Measurements from ENCODE around the gene ARHGEF11. TPM values are rescaled to one million over a fixed set of nuclear protein-coding genes. Genes with fewer than 3 reads are reported as not detected.
A peak's percentile ranks its signal among the peaks of the same experiment; 100 is the strongest.

ARHGEF11 gene, protein sequence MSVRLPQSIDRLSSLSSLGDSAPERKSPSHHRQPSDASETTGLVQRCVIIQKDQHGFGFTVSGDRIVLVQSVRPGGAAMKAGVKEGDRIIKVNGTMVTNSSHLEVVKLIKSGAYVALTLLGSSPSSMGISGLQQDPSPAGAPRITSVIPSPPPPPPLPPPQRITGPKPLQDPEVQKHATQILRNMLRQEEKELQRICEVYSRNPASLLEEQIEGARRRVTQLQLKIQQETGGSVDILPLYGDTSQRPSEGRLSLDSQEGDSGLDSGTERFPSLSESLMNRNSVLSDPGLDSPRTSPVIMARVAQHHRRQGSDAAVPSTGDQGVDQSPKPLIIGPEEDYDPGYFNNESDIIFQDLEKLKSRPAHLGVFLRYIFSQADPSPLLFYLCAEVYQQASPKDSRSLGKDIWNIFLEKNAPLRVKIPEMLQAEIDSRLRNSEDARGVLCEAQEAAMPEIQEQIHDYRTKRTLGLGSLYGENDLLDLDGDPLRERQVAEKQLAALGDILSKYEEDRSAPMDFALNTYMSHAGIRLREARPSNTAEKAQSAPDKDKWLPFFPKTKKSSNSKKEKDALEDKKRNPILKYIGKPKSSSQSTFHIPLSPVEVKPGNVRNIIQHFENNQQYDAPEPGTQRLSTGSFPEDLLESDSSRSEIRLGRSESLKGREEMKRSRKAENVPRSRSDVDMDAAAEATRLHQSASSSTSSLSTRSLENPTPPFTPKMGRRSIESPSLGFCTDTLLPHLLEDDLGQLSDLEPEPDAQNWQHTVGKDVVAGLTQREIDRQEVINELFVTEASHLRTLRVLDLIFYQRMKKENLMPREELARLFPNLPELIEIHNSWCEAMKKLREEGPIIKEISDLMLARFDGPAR (N-terminal part only)
- 12.4 TPM for polyA plus RNA-seq (2013, experiment 1 of 2)
- 12.3 TPM for polyA plus RNA-seq (2013, experiment 2 of 2)

GRCh38 chr1:157045250-157046218 lies at the start of gene ARHGEF11:
Gene ARHGEF11 (minus strand): TSS chr1:157045742. CDS start chr1:157044330, 1,412 bp downstream.
- Histone ChIP-seq H3K9ac (ENCODE audit: low read length) (peak within 1 kb of the TSS; percentile 100), H3K9me3 (ENCODE audit: control insufficient read depth, low read length) (no peaks in the 10 kb centered on the region), H3K14ac (ENCODE audit: low read length in 2 of 2) (peak within 1 kb of the TSS; percentile 88 to 92), H4K91ac (ENCODE audit: low read length) (peak within 1 kb of the TSS; percentile 83), H3K23ac (ENCODE audit: low read length in 2 of 2) (peak within 1 kb of the TSS in 1 of 2 experiments; percentile 79), H3K18ac (ENCODE audit: low read depth in 1 of 2, low read length in 2 of 2) (peak within 1 kb of the TSS; percentile 95 to 98), H3K27ac (ENCODE audit: low read length, poor library complexity, severe bottlenecking) (peak within 1 kb of the TSS; percentile 69), H2BK120ac (ENCODE audit: low read depth, low read length) (peak within 1 kb of the TSS; percentile 99), H2AFZ (ENCODE audit: low read depth, low read length) (peak within 1 kb of the TSS; percentile 79), H3K4me1 (ENCODE audit: control insufficient read depth, insufficient read depth, low read depth, low read length) (peaks cover 11% of the 10 kb centered on the region), H2BK15ac (ENCODE audit: low read depth, poor library complexity, severe bottlenecking) (peak within 1 kb of the TSS; percentile 90), H3K79me1 (replicated peaks; ENCODE audit: low read length, poor library complexity, severe bottlenecking) (peaks cover 15% of the 10 kb centered on the region), H4K8ac (ENCODE audit: low read length) (peak within 1 kb of the TSS; percentile 96), H2AK5ac (ENCODE audit: low read length, severe bottlenecking) (no peak within 1 kb of the TSS), H3K27me3 (ENCODE audit: control insufficient read depth in 1 of 2, insufficient read depth in 1 of 2, low read length in 2 of 2) (no peaks in the 10 kb centered on the region), H2BK5ac (ENCODE audit: low read depth, low read length, poor library complexity, severe bottlenecking) (peak within 1 kb of the TSS; percentile 63), H3K36me3 (ENCODE audit: control insufficient read depth in 1 of 2, insufficient read depth in 2 of 2, low read depth in 1 of 2, low read length in 2 of 2) (no peaks in the 10 kb centered on the region), H3K4me3 (ENCODE audit: insufficient read depth in 1 of 2, low read depth in 1 of 2, low read length in 2 of 2) (peak within 1 kb of the TSS; percentile 81 to 96), H3K4ac (ENCODE audit: low read depth in 1 of 2, low read length in 2 of 2) (peak within 1 kb of the TSS; percentile 87 to 93), H3K4me2 (ENCODE audit: low read length, poor library complexity, severe bottlenecking) (peak within 1 kb of the TSS; percentile 87), H2BK12ac (ENCODE audit: low read length in 2 of 2) (no peak within 1 kb of the TSS)
- DNase-seq: peak; percentile 92
- under 1% methylated on average over 75 of the region's 120 CpGs for WGBS

DNA sequence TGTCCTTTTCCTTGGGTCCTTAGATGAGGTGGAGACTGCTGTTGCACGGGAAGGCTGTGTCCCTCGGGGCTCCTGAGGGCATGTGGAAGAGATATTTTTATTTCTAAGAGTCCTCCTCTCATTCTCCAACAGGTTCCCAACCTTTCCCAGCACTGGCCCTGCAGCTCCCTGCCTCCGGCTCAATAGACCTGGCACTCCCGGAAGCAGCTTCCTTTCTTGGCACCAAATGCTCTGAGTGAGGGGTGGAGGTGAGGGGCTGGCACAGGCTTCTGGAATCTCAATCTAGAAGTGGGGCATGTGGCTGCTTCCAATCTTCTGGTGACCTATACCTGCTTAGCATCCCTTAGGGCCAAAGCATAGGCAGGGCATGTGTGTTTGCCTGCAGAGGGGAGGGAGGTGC lies 49.5 kb upstream of the ARHGEF11 start:
- H3K14ac ChIP-seq (ENCODE audit: low read length in 2 of 2): no peak overlapping the region
- no peak overlapping the region for H2BK15ac ChIP-seq (ENCODE audit: low read depth, poor library complexity, severe bottlenecking)
- H2AK5ac ChIP-seq (ENCODE audit: low read length, severe bottlenecking): no peak overlapping the region
- no peaks in the 10 kb centered on the region for H3K36me3 ChIP-seq (ENCODE audit: control insufficient read depth in 1 of 2, insufficient read depth in 2 of 2, low read depth in 1 of 2, low read length in 2 of 2)
- H4K91ac ChIP-seq (ENCODE audit: low read length): no peak overlapping the region
- DNase-seq: no peak
- no peak overlapping the region for H4K8ac ChIP-seq (ENCODE audit: low read length)
- H2BK5ac ChIP-seq (ENCODE audit: low read depth, low read length, poor library complexity, severe bottlenecking): no peak overlapping the region
- H2BK12ac ChIP-seq (ENCODE audit: low read length in 2 of 2): no peak overlapping the region
- H3K4me3 ChIP-seq (ENCODE audit: insufficient read depth in 1 of 2, low read depth in 1 of 2, low read length in 2 of 2): no peak overlapping the region
- H3K18ac ChIP-seq (ENCODE audit: low read depth in 1 of 2, low read length in 2 of 2): no peak overlapping the region
- H3K9ac ChIP-seq (ENCODE audit: low read length): no peak overlapping the region
- no peak overlapping the region for H3K4me2 ChIP-seq (ENCODE audit: low read length, poor library complexity, severe bottlenecking)
- no peak overlapping the region for H2AFZ ChIP-seq (ENCODE audit: low read depth, low read length)
- no peak overlapping the region for H2BK120ac ChIP-seq (ENCODE audit: low read depth, low read length)
- H3K27ac ChIP-seq (ENCODE audit: low read length, poor library complexity, severe bottlenecking): no peak overlapping the region
- 97% methylated on average over 2 of the region's 4 CpGs for WGBS
- H3K23ac ChIP-seq (ENCODE audit: low read length in 2 of 2): no peak overlapping the region
- no peaks in the 10 kb centered on the region for H3K9me3 ChIP-seq (ENCODE audit: control insufficient read depth, low read length)
- H3K79me1 ChIP-seq (replicated peaks; ENCODE audit: low read length, poor library complexity, severe bottlenecking): no peaks in the 10 kb centered on the region
- H3K4ac ChIP-seq (ENCODE audit: low read depth in 1 of 2, low read length in 2 of 2): no peak overlapping the region
- peaks cover 2% of the 10 kb centered on the region for H3K4me1 ChIP-seq (ENCODE audit: control insufficient read depth, insufficient read depth, low read depth, low read length)
- H3K27me3 ChIP-seq (ENCODE audit: control insufficient read depth in 1 of 2, insufficient read depth in 1 of 2, low read length in 2 of 2): peaks cover 4 to 9% of the 10 kb centered on the region in 2 experiments

- Histone ChIP-seq H4K8ac (ENCODE audit: low read length) (no peak overlapping the region), H2AK5ac (ENCODE audit: low read length, severe bottlenecking) (no peak overlapping the region), H2BK120ac (ENCODE audit: low read depth, low read length) (no peak overlapping the region), H3K27me3 (ENCODE audit: control insufficient read depth in 1 of 2, insufficient read depth in 1 of 2, low read length in 2 of 2) (peaks cover 4 to 9% of the 10 kb centered on the region in 2 experiments), H2BK15ac (ENCODE audit: low read depth, poor library complexity, severe bottlenecking) (no peak overlapping the region), H4K91ac (ENCODE audit: low read length) (no peak overlapping the region), H3K4ac (ENCODE audit: low read depth in 1 of 2, low read length in 2 of 2) (no peak overlapping the region), H3K9ac (ENCODE audit: low read length) (no peak overlapping the region), H3K23ac (ENCODE audit: low read length in 2 of 2) (no peak overlapping the region), H2AFZ (ENCODE audit: low read depth, low read length) (no peak overlapping the region), H3K18ac (ENCODE audit: low read depth in 1 of 2, low read length in 2 of 2) (no peak overlapping the region), H2BK12ac (ENCODE audit: low read length in 2 of 2) (no peak overlapping the region), H3K4me2 (ENCODE audit: low read length, poor library complexity, severe bottlenecking) (no peak overlapping the region), H3K4me1 (ENCODE audit: control insufficient read depth, insufficient read depth, low read depth, low read length) (peaks cover 2% of the 10 kb centered on the region), H3K27ac (ENCODE audit: low read length, poor library complexity, severe bottlenecking) (no peak overlapping the region), H3K14ac (ENCODE audit: low read length in 2 of 2) (no peak overlapping the region), H2BK5ac (ENCODE audit: low read depth, low read length, poor library complexity, severe bottlenecking) (no peak overlapping the region), H3K9me3 (ENCODE audit: control insufficient read depth, low read length) (no peaks in the 10 kb centered on the region), H3K79me1 (replicated peaks; ENCODE audit: low read length, poor library complexity, severe bottlenecking) (no peaks in the 10 kb centered on the region), H3K36me3 (ENCODE audit: control insufficient read depth in 1 of 2, insufficient read depth in 2 of 2, low read depth in 1 of 2, low read length in 2 of 2) (no peaks in the 10 kb centered on the region), H3K4me3 (ENCODE audit: insufficient read depth in 1 of 2, low read depth in 1 of 2, low read length in 2 of 2) (no peak overlapping the region)
- 87% methylated on average over 6 of the region's 8 CpGs for WGBS
- DNase-seq: no peak
Observed at GRCh38 chr1:157092831-157093230, 47.3 kb upstream of the ARHGEF11 start.
